Kidney (tissue), 14 donors: Measurements from ENCODE around the gene RNF212. TPM values are rescaled to one million over a fixed set of nuclear protein-coding genes. Genes with fewer than 3 reads are reported as not detected.

Experiments
- DNase-seq, 5 donors: peaks; one replicate each; pipeline ENCODE4 v3.0.0-alpha.2; 2013 to 2020
- FAIRE-seq: peaks from 2 replicates; lab custom pipeline; 2012; peaks lifted over from hg19 to GRCh38; lab: Jason Lieb, UNC
- H3K27ac ChIP-seq, 2 donors: one replicate each; pipeline ENCODE4 v1.7.0; 2013; ENCODE audit warnings: low read depth in 2 of 2, low read length in 2 of 2, inconsistent platforms in 1 of 2
- H3K27me3 ChIP-seq: one replicate; pipeline ENCODE4 v1.7.1; 2013; ENCODE audit warnings: low read length, inconsistent platforms; ENCODE audit not compliant: control insufficient read depth, insufficient read depth
- H3K36me3 ChIP-seq, 3 donors: one replicate each; pipeline versions ENCODE4 v1.7.0 to v1.7.1; 2013; ENCODE audit warnings: low read length in 3 of 3, control low read depth in 1 of 3, inconsistent platforms in 1 of 3; ENCODE audit not compliant: insufficient read depth in 3 of 3, control insufficient read depth in 2 of 3
- H3K4me1 ChIP-seq, 3 donors: one replicate each; pipeline versions ENCODE4 v1.7.0 to v1.7.1; 2013; ENCODE audit warnings: low read length in 3 of 3, inconsistent platforms in 1 of 3, low read depth in 1 of 3; ENCODE audit not compliant: control insufficient read depth in 2 of 3, insufficient read depth in 2 of 3
- H3K4me3 ChIP-seq, 3 donors: one replicate each; pipeline versions ENCODE4 v1.7.0 to v1.8.1; 2013; ENCODE audit warnings: low read length in 3 of 3, control low read depth in 1 of 3, inconsistent platforms in 1 of 3
- H3K9ac ChIP-seq, 3 donors: one replicate each; pipeline versions ENCODE4 v1.7.0 to v1.7.1; 2013; ENCODE audit warnings: low read length in 3 of 3, control low read depth in 1 of 3, inconsistent platforms in 1 of 3
- H3K9me3 ChIP-seq, 3 donors: one replicate each; pipeline versions ENCODE4 v1.7.0 to v1.7.1; 2013; ENCODE audit warnings: low read length in 3 of 3, control low read depth in 1 of 3, inconsistent platforms in 1 of 3; ENCODE audit not compliant: control insufficient read depth in 2 of 3, insufficient read depth in 1 of 3
- intact Hi-C: fragments of 100-400 bp; cut with DNase I; formaldehyde crosslinking; loops from one replicate; pipeline ENCODE4 v1.11.1; 2022
- polyA plus RNA-seq: library from polyadenylated mRNA; stranded (reverse); fragments of 350-450 nt; fragmentation: Illumina TruSeq; extraction: RNeasy Lipid Tissue Mini Kit (QIAGEN cat#74804); gene quantifications from one replicate; pipeline ENCODE4 v1.2.3, GENCODE V29; 2014; ENCODE audit warnings: low read depth, low replicate concordance; ENCODE audit not compliant: insufficient read depth
- total RNA-seq: library from RNA; stranded (reverse); fragmentation: NEBNext Ultra II Directional; extraction: Animal tissue kit (Norgen Biotek cat#: 25700); gene quantifications from one replicate; pipeline ENCODE4 v1.2.1, GENCODE V29; 2021
- TF ChIP-seq, protein P1 (sequence below): IDR thresholded peaks from 3 replicates; pipeline ENCODE4 v1.5.1; 2012; ENCODE audit warnings: mild to moderate bottlenecking, moderate library complexity, borderline replicate concordance; ENCODE audit not compliant: insufficient read depth; ENCODE audit errors: extremely low read depth
- donor health status: control.
- donor health status: control.
- donor health status: control.
- donor health status: control.
- donor health status: control.
- donor health status: DM: yes; HTN: yes; CAD: no.
- donor health status: Normal renal cell carcinoma (clear cell type).

The RNF212 gene
- total and polyA plus RNA-seq, 2 donors from 2014 or later: 5.3 to 20.8 TPM

DNA sequence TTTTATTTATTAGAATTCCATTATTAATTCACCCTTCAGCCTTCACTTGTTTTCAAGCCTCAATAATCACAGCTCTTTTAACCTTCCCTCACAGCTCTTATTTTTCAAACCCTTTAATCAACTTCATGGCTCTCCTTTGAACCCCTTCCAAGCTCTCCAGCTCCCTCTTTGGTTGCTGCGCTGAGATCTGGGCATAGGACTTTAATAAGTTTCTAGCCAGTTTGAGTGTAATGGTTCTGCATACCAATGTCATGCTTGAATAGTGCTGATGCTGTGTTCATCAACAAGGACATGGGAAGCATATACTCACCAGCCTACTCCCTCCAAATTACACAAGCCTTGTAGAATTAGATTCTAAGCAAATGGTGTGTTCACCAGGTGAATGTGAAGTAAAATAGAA, 3.5 kb upstream of the RNF212 start:
- peaks cover 0 to 6% (median 0%) of the 10 kb centered on the region in 3 donors for H3K4me1 ChIP-seq
- intact Hi-C loops: no loop called here
- no peak overlapping the region for H3K9ac ChIP-seq
- TF ChIP-seq, protein P1, sequence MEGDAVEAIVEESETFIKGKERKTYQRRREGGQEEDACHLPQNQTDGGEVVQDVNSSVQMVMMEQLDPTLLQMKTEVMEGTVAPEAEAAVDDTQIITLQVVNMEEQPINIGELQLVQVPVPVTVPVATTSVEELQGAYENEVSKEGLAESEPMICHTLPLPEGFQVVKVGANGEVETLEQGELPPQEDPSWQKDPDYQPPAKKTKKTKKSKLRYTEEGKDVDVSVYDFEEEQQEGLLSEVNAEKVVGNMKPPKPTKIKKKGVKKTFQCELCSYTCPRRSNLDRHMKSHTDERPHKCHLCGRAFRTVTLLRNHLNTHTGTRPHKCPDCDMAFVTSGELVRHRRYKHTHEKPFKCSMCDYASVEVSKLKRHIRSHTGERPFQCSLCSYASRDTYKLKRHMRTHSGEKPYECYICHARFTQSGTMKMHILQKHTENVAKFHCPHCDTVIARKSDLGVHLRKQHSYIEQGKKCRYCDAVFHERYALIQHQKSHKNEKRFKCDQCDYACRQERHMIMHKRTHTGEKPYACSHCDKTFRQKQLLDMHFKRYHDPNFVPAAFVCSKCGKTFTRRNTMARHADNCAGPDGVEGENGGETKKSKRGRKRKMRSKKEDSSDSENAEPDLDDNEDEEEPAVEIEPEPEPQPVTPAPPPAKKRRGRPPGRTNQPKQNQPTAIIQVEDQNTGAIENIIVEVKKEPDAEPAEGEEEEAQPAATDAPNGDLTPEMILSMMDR: peak; percentile 18
- FAIRE-seq: no peak
- peak in 3 of 5 donors; percentile 64 to 87 (median 86) for DNase-seq
- H3K27ac ChIP-seq: no peak overlapping the region
- no peak overlapping the region for H3K4me3 ChIP-seq
- H3K36me3 ChIP-seq: no peaks in the 10 kb centered on the region
- no peaks in the 10 kb centered on the region for H3K9me3 ChIP-seq
- H3K27me3 ChIP-seq: no peaks in the 10 kb centered on the region

DNA sequence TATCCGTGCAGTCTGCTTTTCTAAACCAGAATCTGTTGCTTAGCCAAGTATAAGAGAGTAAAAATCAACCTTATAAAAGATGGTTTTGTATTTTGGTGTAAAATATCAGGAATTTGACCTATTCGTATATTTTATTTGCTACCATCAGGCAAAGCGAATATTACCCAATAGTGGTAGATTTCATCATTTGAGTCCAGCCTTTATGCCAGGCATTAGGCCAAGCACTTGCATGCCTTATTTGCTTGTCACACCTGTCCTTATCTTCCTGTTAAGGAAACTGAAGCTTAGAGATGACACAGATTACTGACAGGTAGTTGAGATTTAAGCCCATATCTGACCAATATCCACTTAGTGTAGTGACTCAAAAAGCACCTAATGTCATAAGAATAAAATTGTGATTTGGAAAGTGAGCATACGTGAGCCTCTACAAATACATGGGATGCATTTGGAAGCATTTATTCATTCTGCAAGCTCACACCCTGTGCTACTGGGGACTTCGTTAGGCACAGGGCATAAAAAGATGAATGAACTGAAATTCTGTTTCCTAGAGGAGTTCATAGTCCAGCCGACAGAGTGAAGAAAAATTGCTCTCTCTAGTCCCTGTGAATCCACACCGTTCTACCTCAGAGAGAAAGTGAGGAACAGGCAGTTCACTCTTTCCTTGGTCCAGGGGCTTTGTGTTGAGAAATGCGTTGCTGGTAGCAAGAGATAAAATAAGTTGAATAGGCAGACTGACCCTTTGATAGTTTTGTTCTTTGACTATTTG, 2.3 kb upstream of the RNF212 start:
- Histone ChIP-seq H3K9ac (no peak overlapping the region), H3K4me1 (peaks cover 0 to 9% (median 0%) of the 10 kb centered on the region in 3 donors), H3K9me3 (no peaks in the 10 kb centered on the region), H3K27me3 (no peaks in the 10 kb centered on the region), H3K4me3 (no peak overlapping the region), H3K36me3 (no peaks in the 10 kb centered on the region), H3K27ac (peak overlapping the region in 1 of 2 donors; percentile 62)
- DNase-seq: no peak
- intact Hi-C loops: no loop called here
- FAIRE-seq: no peak
- TF ChIP-seq, protein P1: no peak

DNA sequence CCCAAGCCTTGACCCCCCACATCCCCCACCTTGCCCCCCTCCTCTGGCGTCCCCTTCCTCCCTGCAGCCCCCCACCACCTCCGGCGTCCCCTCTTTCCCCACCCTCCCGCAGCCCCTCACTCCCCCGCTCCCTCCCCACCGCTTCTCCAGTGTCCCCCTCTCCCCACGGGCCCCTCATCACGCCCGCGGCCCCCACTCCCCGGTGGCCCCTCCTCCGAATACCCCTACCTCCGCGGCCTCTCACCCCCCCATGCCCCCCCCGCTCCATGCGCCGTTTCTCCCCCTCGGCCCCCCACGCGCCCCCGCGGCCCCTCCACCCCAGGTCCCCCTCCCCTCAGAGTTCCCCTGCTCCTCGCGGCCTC, 562 bp downstream of the RNF212 start:
- peaks cover 0 to 18% (median 0%) of the 10 kb centered on the region in 3 donors for H3K4me1 ChIP-seq
- no peak overlapping the region for H3K27ac ChIP-seq
- H3K4me3 ChIP-seq: no peak overlapping the region
- DNase-seq (no peak), FAIRE-seq (no peak)
- intact Hi-C loops: no loop called here
- H3K27me3 ChIP-seq: no peaks in the 10 kb centered on the region
- H3K9ac ChIP-seq: no peak overlapping the region
- no peaks in the 10 kb centered on the region for H3K9me3 ChIP-seq
- TF ChIP-seq, protein P1: no peak
- H3K36me3 ChIP-seq: no peaks in the 10 kb centered on the region
